Ovary (tissue), 3 donors: ENCODE results near the gene PMP22.

Experiments
- POLR2A ChIP-seq: fragments of 450-650 bp; IDR thresholded peaks from one replicate; pipeline ENCODE4 v1.6.1; 2017; ENCODE audit warnings: antibody characterized with exemption, mild to moderate bottlenecking, moderate library complexity
- TF ChIP-seq, protein P1 (sequence below), 3 donors: fragments of 450-650 bp in 2 of 3; fragments of 200-600 bp in 1 of 3; IDR thresholded peaks; one replicate each; pipeline versions ENCODE4 v1.5.1 to v1.8.0; 2016 to 2022; ENCODE audit warnings: antibody characterized with exemption in 3 of 3, mild to moderate bottlenecking in 1 of 3
- donor health status: DM: no; HTN: no; CAD: no.

DNA sequence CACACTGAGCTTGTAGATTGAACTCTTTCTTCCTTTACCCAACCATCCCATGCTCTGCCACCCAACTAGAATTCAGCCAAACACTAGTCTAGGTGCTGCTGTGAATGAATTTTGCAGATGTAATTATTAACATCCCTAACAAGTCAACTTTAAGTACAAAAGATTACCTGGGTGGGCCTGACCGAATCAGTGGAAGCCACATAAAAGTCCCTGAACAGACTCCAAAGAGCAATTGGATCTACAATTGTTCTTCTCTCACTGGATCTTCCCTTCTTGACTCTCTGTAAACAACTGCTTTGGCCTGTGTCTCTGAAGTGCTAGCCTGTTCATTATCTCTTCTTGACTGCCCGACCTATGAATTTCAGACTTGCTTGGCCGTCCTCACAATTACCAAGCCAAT is 67.9 kb downstream of the PMP22 start:
- TF ChIP-seq, protein P1, sequence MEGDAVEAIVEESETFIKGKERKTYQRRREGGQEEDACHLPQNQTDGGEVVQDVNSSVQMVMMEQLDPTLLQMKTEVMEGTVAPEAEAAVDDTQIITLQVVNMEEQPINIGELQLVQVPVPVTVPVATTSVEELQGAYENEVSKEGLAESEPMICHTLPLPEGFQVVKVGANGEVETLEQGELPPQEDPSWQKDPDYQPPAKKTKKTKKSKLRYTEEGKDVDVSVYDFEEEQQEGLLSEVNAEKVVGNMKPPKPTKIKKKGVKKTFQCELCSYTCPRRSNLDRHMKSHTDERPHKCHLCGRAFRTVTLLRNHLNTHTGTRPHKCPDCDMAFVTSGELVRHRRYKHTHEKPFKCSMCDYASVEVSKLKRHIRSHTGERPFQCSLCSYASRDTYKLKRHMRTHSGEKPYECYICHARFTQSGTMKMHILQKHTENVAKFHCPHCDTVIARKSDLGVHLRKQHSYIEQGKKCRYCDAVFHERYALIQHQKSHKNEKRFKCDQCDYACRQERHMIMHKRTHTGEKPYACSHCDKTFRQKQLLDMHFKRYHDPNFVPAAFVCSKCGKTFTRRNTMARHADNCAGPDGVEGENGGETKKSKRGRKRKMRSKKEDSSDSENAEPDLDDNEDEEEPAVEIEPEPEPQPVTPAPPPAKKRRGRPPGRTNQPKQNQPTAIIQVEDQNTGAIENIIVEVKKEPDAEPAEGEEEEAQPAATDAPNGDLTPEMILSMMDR (IDR thresholded peaks at IDR 0.05) = no peak
- TF ChIP-seq POLR2A = no peak
